H1 (cell line): ENCODE data around the gene MACROD1. TPM values are rescaled to one million over a fixed set of nuclear protein-coding genes. Genes with fewer than 3 reads are reported as not detected.

Experiments used
- CTCF ChIA-PET: fragments of 300-600 bp; sonication (Branson Sonifier 250); formaldehyde crosslinking; loops from one replicate; lab custom pipeline; 2021; ENCODE audit not compliant: partially characterized antibody; lab: Charles Lee
- POLR2A ChIA-PET: fragments of 300-600 bp; sonication (Branson Sonifier 250); formaldehyde crosslinking; loops from one replicate; lab custom pipeline; 2021; ENCODE audit warnings: inconsistent platforms; ENCODE audit not compliant: partially characterized antibody; lab: Charles Lee
- DNase-seq, 2 experiments: peaks; one replicate each; pipeline versions ENCODE4 v3.0.0 to v3.0.0-alpha.2; 2010 to 2022; ENCODE audit warnings: low spot score in 2 of 2, low read depth in 1 of 2, mixed read lengths in 1 of 2
- FAIRE-seq: peaks from 2 replicates; lab custom pipeline; 2011; peaks lifted over from hg19 to GRCh38; lab: Jason Lieb, UNC
- H2AFZ ChIP-seq: 2 replicates; pipeline ENCODE4 v1.8.1; 2012; ENCODE audit warnings: low read length, inconsistent platforms
- H2AK5ac ChIP-seq: 2 replicates; pipeline ENCODE4 v1.6.1; 2013; ENCODE audit warnings: low read depth, low read length
- H2BK120ac ChIP-seq: replicated peaks from 2 replicates; pipeline ENCODE3; 2013; ENCODE audit warnings: low read depth, low read length, inconsistent platforms
- H2BK12ac ChIP-seq: 2 replicates; pipeline ENCODE4 v1.6.1; 2013; ENCODE audit warnings: low read depth, low read length
- H2BK15ac ChIP-seq: 2 replicates; pipeline ENCODE4 v1.6.1; 2013; ENCODE audit warnings: low read length
- H2BK20ac ChIP-seq: 2 replicates; pipeline ENCODE4 v1.6.1; 2013; ENCODE audit warnings: low read length
- H2BK5ac ChIP-seq: 2 replicates; pipeline ENCODE4 v1.6.1; 2013; ENCODE audit warnings: low read depth, low read length
- H3K14ac ChIP-seq: 2 replicates; pipeline ENCODE4 v1.6.1; 2013; ENCODE audit warnings: inconsistent platforms; ENCODE audit not compliant: insufficient read length
- H3K18ac ChIP-seq: 2 replicates; pipeline ENCODE4 v1.6.1; 2013; ENCODE audit warnings: low read length; ENCODE audit errors: extremely low read depth
- H3K23ac ChIP-seq: 2 replicates; pipeline ENCODE4 v1.6.1; 2013; ENCODE audit warnings: inconsistent platforms; ENCODE audit not compliant: insufficient read length
- H3K23me2 ChIP-seq: 2 replicates; pipeline ENCODE4 v1.6.1; 2013; ENCODE audit warnings: low read depth, low read length
- H3K27ac ChIP-seq: 2 replicates; pipeline ENCODE4 v1.6.1; 2011; ENCODE audit warnings: low read depth, low read length, inconsistent platforms
- H3K27me3 ChIP-seq, 4 experiments: replicated peaks in 1 of 4; 1 replicate in 1 of 4; 2 replicates in 3 of 4; pipeline versions ENCODE4 v1.6.1 to v1.8.1; 2011 to 2013; ENCODE audit warnings: low read length in 3 of 4, mild to moderate bottlenecking in 3 of 4, inconsistent platforms in 2 of 4, mixed read lengths in 2 of 4, moderate library complexity in 1 of 4; ENCODE audit not compliant: control insufficient read depth in 3 of 4, insufficient read depth in 3 of 4; ENCODE audit errors: extremely low read depth in 1 of 4
- H3K36me3 ChIP-seq, 4 experiments: 2 replicates each; pipeline versions ENCODE4 v1.6.1 to v1.8.1; 2011 to 2013; ENCODE audit warnings: mild to moderate bottlenecking in 4 of 4, low read length in 3 of 4, moderate library complexity in 2 of 4, control low read depth in 1 of 4, inconsistent platforms in 1 of 4; ENCODE audit not compliant: insufficient read depth in 4 of 4, control insufficient read depth in 2 of 4
- H3K4ac ChIP-seq: replicated peaks from 2 replicates; pipeline ENCODE3; 2013; ENCODE audit warnings: low read length, low read depth, mixed read lengths, inconsistent platforms; ENCODE audit not compliant: insufficient read length
- H3K4me1 ChIP-seq, 4 experiments: replicated peaks in 1 of 4; 1 replicate in 1 of 4; 2 replicates in 3 of 4; pipeline versions ENCODE4 v1.6.1 to v1.8.1; 2011 to 2013; ENCODE audit warnings: low read length in 3 of 4, inconsistent platforms in 2 of 4, mixed read lengths in 1 of 4; ENCODE audit not compliant: insufficient read depth in 4 of 4, control insufficient read depth in 3 of 4
- H3K4me2 ChIP-seq, 2 experiments: 2 replicates each; pipeline versions ENCODE4 v1.6.1 to v1.8.1; 2011 to 2013; ENCODE audit warnings: low read depth in 2 of 2, low read length in 2 of 2, control low read depth in 1 of 2, inconsistent platforms in 1 of 2, mild to moderate bottlenecking in 1 of 2; ENCODE audit not compliant: insufficient read depth in 1 of 2
- H3K4me3 ChIP-seq, 4 experiments: fragments of 200-600, 300-600 bp in 1 of 4; sonication (generic), shearing (Covaris generic), sonication (Bioruptor Twin) in 1 of 4; 2 replicates each; pipeline versions ENCODE4 v1.5.1 to v1.8.1; 2011 to 2016; ENCODE audit warnings: low read length in 4 of 4, low read depth in 3 of 4, control low read depth in 2 of 4, inconsistent platforms in 2 of 4, mild to moderate bottlenecking in 2 of 4, mixed read lengths in 1 of 4, moderate library complexity in 1 of 4; ENCODE audit not compliant: insufficient read depth in 2 of 4; ENCODE audit errors: extremely low read depth in 1 of 4
- H3K56ac ChIP-seq: replicated peaks from 2 replicates; pipeline ENCODE3; 2013; ENCODE audit warnings: low read depth, mild to moderate bottlenecking, mixed read lengths, low read length, inconsistent platforms; ENCODE audit not compliant: insufficient read length
- H3K79me1 ChIP-seq: 2 replicates; pipeline ENCODE4 v1.6.1; 2013; ENCODE audit warnings: low read depth, low read length, control low read depth
- H3K79me2 ChIP-seq, 2 experiments: 2 replicates each; pipeline versions ENCODE4 v1.6.1 to v1.8.1; 2012 to 2013; ENCODE audit warnings: low read length in 2 of 2, mild to moderate bottlenecking in 2 of 2, inconsistent platforms in 1 of 2; ENCODE audit not compliant: insufficient read depth in 2 of 2, control insufficient read depth in 1 of 2
- H3K9ac ChIP-seq, 4 experiments: replicated peaks in 1 of 4; 1 replicate in 1 of 4; 2 replicates in 3 of 4; pipeline versions ENCODE4 v1.6.1 to v1.8.1; 2011 to 2013; ENCODE audit warnings: low read depth in 3 of 4, low read length in 3 of 4, control low read depth in 2 of 4, mild to moderate bottlenecking in 2 of 4, moderate library complexity in 2 of 4, inconsistent platforms in 1 of 4; ENCODE audit errors: extremely low read depth in 1 of 4
- H3K9me3 ChIP-seq, 2 experiments: 2 replicates each; pipeline versions ENCODE4 v1.6.1 to v1.8.1; 2012 to 2013; ENCODE audit warnings: mild to moderate bottlenecking in 2 of 2, moderate library complexity in 2 of 2, control low read depth in 1 of 2, inconsistent platforms in 1 of 2, low read depth in 1 of 2, low read length in 1 of 2, mixed read lengths in 1 of 2; ENCODE audit not compliant: insufficient read depth in 2 of 2
- H4K20me1 ChIP-seq, 2 experiments: replicated peaks in 1 of 2; 2 replicates each; pipeline versions ENCODE3 to v1.8.1; 2011 to 2013; ENCODE audit warnings: inconsistent platforms in 2 of 2, low read length in 2 of 2, mild to moderate bottlenecking in 1 of 2; ENCODE audit not compliant: insufficient read depth in 2 of 2, control insufficient read depth in 1 of 2
- H4K5ac ChIP-seq: 2 replicates; pipeline ENCODE4 v1.6.1; 2013; ENCODE audit warnings: low read length, low read depth, mixed read lengths, inconsistent platforms; ENCODE audit not compliant: insufficient read length
- H4K8ac ChIP-seq: 2 replicates; pipeline ENCODE4 v1.8.0; 2013; ENCODE audit warnings: mild to moderate bottlenecking, moderate library complexity, low read length, inconsistent platforms; ENCODE audit not compliant: insufficient read depth; ENCODE audit errors: extremely low read depth
- H4K91ac ChIP-seq: replicated peaks from 2 replicates; pipeline ENCODE3; 2013; ENCODE audit warnings: low read length, mixed read lengths, inconsistent platforms; ENCODE audit not compliant: insufficient read length
- BCL11A ChIP-seq, 2 experiments: IDR thresholded peaks; one replicate each; pipeline ENCODE4 v1.6.1; 2011; ENCODE audit warnings: low read depth in 2 of 2, low read length in 2 of 2, mild to moderate bottlenecking in 2 of 2
- BRCA1 ChIP-seq: IDR thresholded peaks from 2 replicates; pipeline ENCODE4 v1.6.1; 2012; ENCODE audit warnings: low read depth, low read length, improper control_type of control experiment
- CTCF ChIP-seq, 3 experiments: IDR thresholded peaks; 1 replicate in 2 of 3; 2 replicates in 1 of 3; pipeline versions ENCODE4 v1.5.1 to v1.6.1; 2011; ENCODE audit warnings: low read length in 3 of 3, mild to moderate bottlenecking in 3 of 3, inconsistent platforms in 2 of 3, low read depth in 1 of 3, moderate library complexity in 1 of 3; ENCODE audit not compliant: insufficient read depth in 1 of 3; ENCODE audit errors: control extremely low read depth in 1 of 3
- E2F6 ChIP-seq: IDR thresholded peaks from 2 replicates; pipeline ENCODE4 v1.6.1; 2012; ENCODE audit warnings: inconsistent platforms
- GABPA ChIP-seq: IDR thresholded peaks from 2 replicates; pipeline ENCODE4 v1.6.1; 2011; ENCODE audit warnings: mild to moderate bottlenecking, low read length, moderate library complexity, borderline replicate concordance; ENCODE audit not compliant: insufficient read depth
- GTF2F1 ChIP-seq: IDR thresholded peaks from 2 replicates; pipeline ENCODE4 v1.6.1; 2012; ENCODE audit warnings: low read depth, low read length, improper control_type of control experiment, borderline replicate concordance
- KDM5A ChIP-seq: fragments of 200-600 bp; IDR thresholded peaks from 2 replicates; pipeline ENCODE4 v1.7.1; 2012; ENCODE audit warnings: mild to moderate bottlenecking, low read length, inconsistent platforms, mixed read lengths
- POU5F1 ChIP-seq: IDR thresholded peaks from 2 replicates; pipeline ENCODE4 v1.6.1; 2011; ENCODE audit warnings: low read depth, mild to moderate bottlenecking, low read length, moderate library complexity
- RBBP5 ChIP-seq: IDR thresholded peaks from 2 replicates; pipeline ENCODE4 v1.7.1; 2012; ENCODE audit warnings: low read depth, mild to moderate bottlenecking, inconsistent platforms, low read length, moderate library complexity, borderline replicate concordance
- SIRT6 ChIP-seq: IDR thresholded peaks from one replicate; pipeline ENCODE4 v1.7.1; 2012; ENCODE audit warnings: low read length, inconsistent platforms
- SP1 ChIP-seq: IDR thresholded peaks from 2 replicates; pipeline ENCODE4 v1.6.1; 2011; ENCODE audit warnings: low read depth, low read length
- SRF ChIP-seq: IDR thresholded peaks from 2 replicates; pipeline ENCODE4 v1.6.1; 2011; ENCODE audit warnings: mild to moderate bottlenecking, low read depth, low read length, moderate library complexity
- WGBS, 2 experiments: shearing (Covaris generic) in 1 of 2; methylation state at CpG; one replicate each; pipeline versions ENCODE4 v1.1.6 to v1.1.7; 2013 to 2015; ENCODE audit warnings: low lambda C conversion rate in 2 of 2, mixed read lengths in 2 of 2, inconsistent platforms in 1 of 2, low coverage in 1 of 2, missing lambda C conversion rate in 1 of 2; ENCODE audit not compliant: insufficient replicate concordance in 2 of 2, insufficient coverage in 1 of 2, insufficient read length in 1 of 2; ENCODE audit errors: extremely low coverage in 1 of 2, missing lambda C conversion rate in 1 of 2; 5-methylcytosine and 5-hydroxymethylcytosine counted together
- polyA plus RNA-seq, 7 experiments: library from polyadenylated mRNA; depleted of rRNA in 3 of 7; stranded (reverse) in 5 of 7; unstranded in 2 of 7; fragments of >200 nt in 5 of 7; fragments of 200-250 nt in 2 of 7; gene quantifications; 1 replicate in 5 of 7; 2 replicates in 1 of 7; 4 replicates in 1 of 7; pipeline versions ENCODE4 v1.2.1 to v1.2.3, GENCODE V29; 2011 to 2013; ENCODE audit warnings: missing spikeins in 2 of 7, mixed read lengths in 2 of 7
- total RNA-seq: library from RNA; stranded (reverse); fragmentation: NEBNext Ultra II Directional; extraction: Animal tissue kit (Norgen Biotek cat#: 25700); gene quantifications from 2 replicates; pipeline ENCODE4 v1.2.1, GENCODE V29; 2021

MACROD1 gene
- total and polyA plus RNA-seq, 2 of the 8 experiments (the other 6 are each of a cell fraction or from before 2014, with no cell fraction given) = 19.5 to 34.1 TPM

- Histone ChIP-seq H3K14ac (no peak overlapping the region), H3K4me2 (no peak overlapping the region), H4K91ac (no peak overlapping the region), H3K27ac (no peak overlapping the region), H3K4me1 (peaks cover 0 to 14% (median 9%) of the 10 kb centered on the region in 4 experiments; a peak in 6 of 7 replicates), H3K9me3 (no peaks in the 10 kb centered on the region), H2BK120ac (no peak overlapping the region), H3K4me3 (no peak overlapping the region), H3K27me3 (peaks cover 6 to 69% (median 56%) of the 10 kb centered on the region in 4 experiments), H2BK20ac (no peak overlapping the region), H3K56ac (no peak overlapping the region), H2BK5ac (no peak overlapping the region), H3K9ac (no peak overlapping the region), H4K8ac (no peak overlapping the region), H3K23me2 (peaks cover 4% of the 10 kb centered on the region), H3K18ac (no peak overlapping the region), H3K79me2 (no peaks in the 10 kb centered on the region), H3K79me1 (0 out of 2 replicates have a peak, but pooled peaks cover 2% of the 10 kb centered on the region), H2AFZ (no peak overlapping the region), H4K5ac (no peak overlapping the region), H2BK12ac (no peak overlapping the region), H2BK15ac (no peak overlapping the region), H3K36me3 (no peaks in the 10 kb centered on the region), H3K4ac (no peak overlapping the region), H2AK5ac (no peak overlapping the region), H4K20me1 (peaks cover 9 to 26% of the 10 kb centered on the region in 2 experiments), H3K23ac (no peak overlapping the region)
- 91% methylated on average over 11 of the region's 11 CpGs; no CpG with 5 or more reads in 1 of the 2 experiments for WGBS, 2 experiments
- CTCF ChIA-PET = interaction anchor here (5.7 kb wide), 1 partner anchor 25 kb away, joined by 22 read pairs; no protein-coding TSS in a partner anchor
- POLR2A ChIA-PET = no interaction called here
- FAIRE-seq (no peak), DNase-seq (no peak)
- no peak for TF ChIP-seq BRCA1
- no peak for TF ChIP-seq POU5F1
- no peak for TF ChIP-seq BCL11A (IDR thresholded peaks at IDR 0.05; ENCODE audit: low read depth in 2 of 2, low read length in 2 of 2)
- no peak for TF ChIP-seq E2F6
- no peak for TF ChIP-seq GTF2F1
- no peak for TF ChIP-seq SRF
- TF ChIP-seq CTCF (IDR thresholded peaks at IDR 0.05; ENCODE audit: control extremely low read depth in 1 of 3, insufficient read depth in 1 of 3, low read depth in 1 of 3, low read length in 3 of 3) = no peak
- TF ChIP-seq SIRT6 = no peak
- no peak for TF ChIP-seq KDM5A
- no peak for TF ChIP-seq GABPA
- no peak for TF ChIP-seq RBBP5
- TF ChIP-seq SP1 = no peak
These were observed 100.8 kb downstream of the MACROD1 start for GRCh38 chr11:64065141-64065465.
